Keratinocyte (primary cell): ENCODE measurements around the gene HLA-DRB1. TPM values are rescaled to one million over a fixed set of nuclear protein-coding genes. Genes with fewer than 3 reads are reported as not detected.

Experiments used
- DNase-seq: peaks from one replicate; pipeline ENCODE4 v3.0.0-alpha.2; 2011; ENCODE audit warnings: low read depth, missing footprints, low spot score
- FAIRE-seq: peaks from 2 replicates; lab custom pipeline; 2011; peaks lifted over from hg19 to GRCh38; lab: Jason Lieb, UNC
- H2AFZ ChIP-seq: 2 replicates; pipeline ENCODE4 v1.6.0; 2012; ENCODE audit warnings: low read length, control low read depth, inconsistent platforms; ENCODE audit not compliant: control insufficient read depth
- H3K27ac ChIP-seq: 2 replicates; pipeline ENCODE4 v1.5.1; 2011; ENCODE audit warnings: low read length; ENCODE audit not compliant: control insufficient read depth, insufficient read depth
- H3K27me3 ChIP-seq: 3 replicates; pipeline ENCODE4 v1.6.0; 2011; ENCODE audit warnings: low read length; ENCODE audit not compliant: control insufficient read depth, insufficient read depth; ENCODE audit errors: extremely low read depth
- H3K36me3 ChIP-seq, 2 experiments: 2 replicates in 1 of 2; 3 replicates in 1 of 2; pipeline ENCODE4 v1.5.1; 2011; ENCODE audit warnings: low read length in 2 of 2, mild to moderate bottlenecking in 1 of 2; ENCODE audit not compliant: control insufficient read depth in 2 of 2, insufficient read depth in 2 of 2; ENCODE audit errors: extremely low read depth in 1 of 2
- H3K4me1 ChIP-seq: 3 replicates; pipeline ENCODE4 v1.5.1; 2011; ENCODE audit warnings: low read length; ENCODE audit not compliant: control insufficient read depth, insufficient read depth; ENCODE audit errors: extremely low read depth
- H3K4me2 ChIP-seq: 3 replicates; pipeline ENCODE4 v1.6.0; 2011; ENCODE audit warnings: low read depth, low read length; ENCODE audit not compliant: control insufficient read depth, insufficient read depth; ENCODE audit errors: extremely low read depth
- H3K4me3 ChIP-seq, 3 experiments: fragments of 200-600 bp in 1 of 3; sonication (generic) in 1 of 3; 2 replicates in 2 of 3; 3 replicates in 1 of 3; pipeline ENCODE4 v1.5.1; 2011 to 2016; ENCODE audit warnings: low read length in 3 of 3, mild to moderate bottlenecking in 3 of 3, control low read depth in 2 of 3, inconsistent platforms in 1 of 3, low read depth in 1 of 3, mixed read lengths in 1 of 3, mixed run types in 1 of 3, moderate library complexity in 1 of 3; ENCODE audit not compliant: control insufficient read depth in 2 of 3, insufficient read depth in 2 of 3; ENCODE audit errors: extremely low read depth in 1 of 3
- H3K79me2 ChIP-seq: 2 replicates; pipeline ENCODE4 v1.6.0; 2012; ENCODE audit warnings: low read length; ENCODE audit not compliant: control insufficient read depth, insufficient read depth
- H3K9ac ChIP-seq: 3 replicates; pipeline ENCODE4 v1.6.0; 2011; ENCODE audit warnings: low read length; ENCODE audit not compliant: control insufficient read depth, insufficient read depth; ENCODE audit errors: extremely low read depth
- H3K9me1 ChIP-seq: 3 replicates; pipeline ENCODE4 v1.6.0; 2011; ENCODE audit warnings: low read length; ENCODE audit not compliant: control insufficient read depth, insufficient read depth; ENCODE audit errors: extremely low read depth
- H3K9me3 ChIP-seq: 2 replicates; pipeline ENCODE4 v1.5.1; 2012; ENCODE audit warnings: low read depth, low read length; ENCODE audit not compliant: control insufficient read depth
- H4K20me1 ChIP-seq: 3 replicates; pipeline ENCODE4 v1.6.0; 2011; ENCODE audit warnings: low read length; ENCODE audit not compliant: control insufficient read depth, insufficient read depth; ENCODE audit errors: extremely low read depth
- CTCF ChIP-seq, 3 experiments: IDR thresholded peaks in 1 of 3; conservative IDR thresholded peaks in 1 of 3; optimal IDR thresholded peaks in 1 of 3; 2 replicates in 2 of 3; 3 replicates in 1 of 3; pipeline versions ENCODE3 to v1.5.1; 2011; ENCODE audit warnings: low read length in 3 of 3, mild to moderate bottlenecking in 3 of 3, moderate library complexity in 2 of 3, control low read depth in 1 of 3, inconsistent platforms in 1 of 3; ENCODE audit not compliant: insufficient read depth in 2 of 3; ENCODE audit errors: extremely low read depth in 1 of 3
- EZH2 ChIP-seq: IDR thresholded peaks from one replicate; pipeline ENCODE4 v1.6.1; 2012; ENCODE audit warnings: inconsistent platforms, mild to moderate bottlenecking, low read length, moderate library complexity
- dilution Hi-C: fragments of 300-500 bp; cut with MboI; formaldehyde crosslinking; loops from one replicate; pipeline ENCODE4 v1.7.0; 2020; ENCODE audit warnings: low sequenced_read_pairs; ENCODE audit not compliant: extremely low pct_ligation_motif_present
- polyA plus RNA-seq, 5 experiments: library from polyadenylated mRNA; depleted of rRNA in 3 of 5; stranded (reverse) in 3 of 5; stranded (forward) in 1 of 5; unstranded in 1 of 5; fragments of >200 nt; gene quantifications; 1 replicate in 1 of 5; 2 replicates in 3 of 5; 3 replicates in 1 of 5; pipeline versions ENCODE4 v1.2.1 to v1.2.3, GENCODE V29; 2011 to 2012; ENCODE audit warnings: missing spikeins in 2 of 5, low read depth in 1 of 5, low replicate concordance in 1 of 5

HLA-DRB1 gene
- polyA plus RNA-seq, 1 donor (not counting 4 experiments of a cell fraction or from before 2014, with no cell fraction given) = 0.12 TPM

GRCh38 chr6:32609391-32609730 lies 19.7 kb upstream of the HLA-DRB1 start:
- Histone ChIP-seq H3K4me1 (no peaks in the 10 kb centered on the region), H4K20me1 (no peaks in the 10 kb centered on the region), H3K9me3 (no peaks in the 10 kb centered on the region), H3K27me3 (no peaks in the 10 kb centered on the region), H3K79me2 (no peaks in the 10 kb centered on the region), H2AFZ (no peak overlapping the region), H3K4me2 (no peak overlapping the region), H3K36me3 (no peaks in the 10 kb centered on the region), H3K9ac (no peak overlapping the region), H3K9me1 (no peaks in the 10 kb centered on the region), H3K4me3 (no peak overlapping the region), H3K27ac (no peak overlapping the region)
- no peak for TF ChIP-seq CTCF (optimal IDR thresholded peaks at IDR 0.05 in 1 of 3, IDR thresholded peaks at IDR 0.05 in 1 of 3, conservative IDR thresholded peaks at IDR 0.05 in 1 of 3; ENCODE audit: extremely low read depth in 1 of 3, insufficient read depth in 2 of 3, low read length in 3 of 3)
- TF ChIP-seq EZH2 = no peak
- FAIRE-seq = no peak
- no peak for DNase-seq
- dilution Hi-C loops = no loop called here

GRCh38 chr6:32608362-32608761 lies 18.7 kb upstream of the HLA-DRB1 start:
- Histone ChIP-seq H3K4me3 (no peak overlapping the region), H3K4me2 (no peak overlapping the region), H3K9me1 (no peaks in the 10 kb centered on the region), H2AFZ (no peak overlapping the region), H4K20me1 (no peaks in the 10 kb centered on the region), H3K27me3 (no peaks in the 10 kb centered on the region), H3K4me1 (no peaks in the 10 kb centered on the region), H3K36me3 (no peaks in the 10 kb centered on the region), H3K27ac (no peak overlapping the region), H3K9ac (no peak overlapping the region), H3K9me3 (no peaks in the 10 kb centered on the region), H3K79me2 (no peaks in the 10 kb centered on the region)
- dilution Hi-C loops = no loop called here
- FAIRE-seq = no peak
- TF ChIP-seq EZH2 (no peak), CTCF (optimal IDR thresholded peaks at IDR 0.05 in 1 of 3, IDR thresholded peaks at IDR 0.05 in 1 of 3, conservative IDR thresholded peaks at IDR 0.05 in 1 of 3; ENCODE audit: extremely low read depth in 1 of 3, insufficient read depth in 2 of 3, low read length in 3 of 3) (peak in 1 of 3 experiments; percentile 6)
- DNase-seq = no peak
